NCI-H2081 treated with DMSO at 0.1 percent for 48 hours (cell line): ENCODE results near the gene INPP4A.

Experiments
- DNase-seq: peaks from one replicate; lab custom pipeline; 2025; lab: John Stamatoyannopoulos, UW

Gene INPP4A

DNA sequence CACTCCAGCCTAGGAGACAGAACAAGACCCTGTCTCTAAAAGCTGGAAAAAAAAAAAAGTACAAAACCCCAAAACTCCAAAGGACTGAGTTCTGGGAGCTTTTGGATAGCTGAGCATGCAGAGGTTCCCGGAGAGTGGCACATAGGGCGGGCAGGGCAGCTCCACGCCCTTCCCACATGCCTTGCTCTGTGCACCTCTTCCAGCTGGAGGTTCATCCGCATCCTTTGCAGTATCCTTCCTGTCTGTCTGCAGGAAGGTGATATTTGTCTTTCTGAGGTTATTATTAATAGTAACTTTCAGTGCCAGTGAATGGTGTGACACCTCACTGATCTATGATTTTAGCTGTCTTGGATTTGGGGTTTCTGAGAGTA is 70.2 kb downstream of the INPP4A start:
- DNase-seq: no peak

GRCh38 chr2:98515250-98515991 is 70.8 kb downstream of the INPP4A start:
- DNase-seq: no peak

DNA sequence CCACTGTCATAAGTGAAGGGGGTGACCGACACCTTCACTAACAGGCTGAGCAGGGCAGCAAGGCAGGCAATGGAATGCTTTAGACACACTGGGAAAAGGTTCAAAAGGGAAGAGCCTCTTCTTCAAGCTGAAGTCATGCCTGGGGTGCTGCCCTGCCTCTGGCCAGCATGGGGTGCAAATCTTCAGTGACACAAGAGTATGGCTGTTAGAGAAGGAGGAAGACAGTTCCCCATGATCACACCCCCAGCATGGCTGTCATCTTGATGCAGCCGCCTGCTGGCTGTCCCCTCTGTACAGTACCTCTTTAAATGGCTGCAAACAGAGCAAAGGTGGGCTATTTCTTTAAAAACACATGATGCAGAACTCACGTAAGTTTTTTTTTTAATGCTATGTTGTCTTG is 71.9 kb downstream of the INPP4A start:
- no peak for DNase-seq

DNA sequence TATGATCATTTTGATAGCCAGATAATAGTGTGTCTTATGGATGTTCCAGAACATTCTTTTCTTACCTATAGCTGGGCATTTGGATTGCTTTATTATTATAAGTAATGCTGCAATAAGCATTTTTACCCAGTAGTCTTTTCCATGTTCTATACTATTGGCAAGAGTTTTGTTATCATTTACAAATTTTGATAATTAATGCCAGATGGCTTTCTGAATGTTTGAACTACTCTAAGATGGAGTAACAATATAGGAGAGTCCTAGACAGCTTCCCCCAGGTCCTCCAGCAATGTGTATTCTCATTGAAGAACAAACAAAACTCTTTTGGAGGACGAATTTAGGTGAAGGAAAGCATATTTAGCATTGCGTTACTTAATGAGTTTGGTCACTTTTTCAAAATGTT is 73.0 kb downstream of the INPP4A start:
- no peak for DNase-seq

DNA sequence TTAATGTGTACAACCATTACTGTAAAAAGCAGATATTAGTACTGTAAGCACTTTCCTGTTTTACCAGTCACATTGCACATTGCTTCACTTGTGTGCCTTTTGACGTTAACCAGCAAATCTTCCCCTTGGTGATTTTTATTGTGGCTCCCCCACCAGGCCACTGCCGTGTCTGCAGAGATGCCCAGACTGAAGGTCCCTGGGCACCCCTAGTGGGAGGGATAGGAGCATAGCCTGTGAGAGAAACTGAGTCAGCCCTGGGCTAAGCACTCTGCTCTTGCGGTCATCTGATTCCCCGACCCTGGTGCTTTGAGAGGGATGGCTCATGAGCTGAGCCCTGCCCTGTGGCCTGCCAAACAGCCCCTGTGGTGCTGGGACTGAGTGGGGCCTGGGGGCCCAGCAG is 73.4 kb downstream of the INPP4A start:
- DNase-seq: no peak

DNA sequence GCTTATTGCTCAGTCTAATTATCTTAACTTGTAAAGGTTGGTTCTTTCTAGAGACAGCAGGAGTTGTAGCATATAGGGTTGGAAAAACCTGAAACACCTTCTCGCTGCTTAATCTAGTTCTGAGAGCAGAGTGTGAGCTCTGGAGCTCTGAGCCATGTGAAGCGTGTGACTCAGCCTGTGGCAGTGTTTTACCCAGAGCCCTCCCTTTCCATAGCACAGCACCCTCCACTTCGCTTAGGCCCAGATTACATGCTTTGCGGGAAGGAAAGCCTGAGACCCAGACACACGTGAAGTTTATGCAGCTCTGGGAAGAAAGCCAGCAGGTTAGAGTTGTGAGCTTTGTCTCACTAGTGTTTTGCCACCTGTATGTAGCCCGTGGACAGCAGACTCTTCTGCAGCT is 74.5 kb downstream of the INPP4A start:
- no peak for DNase-seq

GRCh38 chr2:98519851-98520250 is 75.2 kb downstream of the INPP4A start:
- no peak for DNase-seq

- no peak for DNase-seq
Observed at GRCh38 chr2:98520806-98521205, 76.1 kb downstream of the INPP4A start.

- no peak for DNase-seq
Observed at GRCh38 chr2:98521266-98521665, 76.6 kb downstream of the INPP4A start.

- no peak for DNase-seq
Observed at GRCh38 chr2:98522854-98523253, 78.2 kb downstream of the INPP4A start.

- DNase-seq: no peak
Observed at GRCh38 chr2:98524168-98524567, 79.5 kb downstream of the INPP4A start.

DNA sequence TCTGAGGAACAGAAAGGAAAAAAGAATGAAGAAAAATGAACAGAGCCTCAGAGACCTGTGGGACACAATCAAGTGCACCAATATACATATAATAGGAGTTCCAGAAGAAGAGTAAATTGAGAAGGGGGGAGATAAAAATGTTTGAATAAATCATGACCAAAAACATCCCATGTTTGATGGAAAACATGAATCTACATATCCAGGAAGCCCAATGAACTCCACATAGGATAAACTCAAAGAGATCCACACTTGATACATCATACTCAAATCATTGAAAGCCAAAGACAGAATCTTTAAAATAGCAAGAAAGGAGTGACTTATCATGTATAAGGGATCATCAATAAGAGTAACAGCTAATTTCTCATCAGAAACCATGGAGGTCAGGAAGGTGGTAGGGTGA is 83.7 kb downstream of the INPP4A start:
- no peak for DNase-seq

DNA sequence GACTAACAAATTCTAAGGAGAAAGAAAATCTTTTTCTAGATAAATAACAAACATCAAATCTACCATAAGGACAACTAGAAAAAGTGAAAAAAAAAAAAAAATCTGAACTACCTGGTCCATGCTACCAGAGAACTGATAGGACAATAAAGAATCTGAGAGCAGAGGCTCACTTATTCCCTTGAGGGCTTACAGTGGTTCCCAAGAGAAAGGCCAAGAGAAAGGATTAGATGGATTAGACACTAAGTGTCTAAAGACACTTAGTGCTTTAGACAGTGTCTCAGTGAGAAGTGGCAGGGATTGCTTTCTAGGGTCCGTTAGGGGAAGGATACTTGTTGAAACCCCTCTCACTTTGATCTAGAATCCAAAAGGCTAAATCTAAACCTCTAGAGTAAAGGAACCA is 85.5 kb downstream of the INPP4A start:
- no peak for DNase-seq

DNA sequence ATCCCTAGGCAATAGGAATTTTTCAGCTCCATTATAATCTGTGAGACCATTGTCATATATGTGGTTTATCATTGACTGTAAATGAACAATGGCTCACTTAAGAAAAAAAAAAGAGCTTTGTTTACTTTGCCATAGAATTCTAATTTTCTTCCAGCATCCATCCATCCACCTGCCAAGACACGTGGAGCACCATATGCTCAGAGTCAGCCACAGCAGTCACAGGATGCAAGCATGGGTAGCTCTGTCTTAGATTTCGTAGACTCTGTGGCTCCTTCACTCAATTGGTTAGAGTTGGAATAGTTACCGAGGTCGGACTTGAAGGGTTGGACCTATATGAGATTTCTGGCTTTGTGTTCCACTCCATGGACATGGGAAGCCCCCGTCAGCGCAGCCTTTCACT is 88.1 kb downstream of the INPP4A start:
- DNase-seq: no peak

DNA sequence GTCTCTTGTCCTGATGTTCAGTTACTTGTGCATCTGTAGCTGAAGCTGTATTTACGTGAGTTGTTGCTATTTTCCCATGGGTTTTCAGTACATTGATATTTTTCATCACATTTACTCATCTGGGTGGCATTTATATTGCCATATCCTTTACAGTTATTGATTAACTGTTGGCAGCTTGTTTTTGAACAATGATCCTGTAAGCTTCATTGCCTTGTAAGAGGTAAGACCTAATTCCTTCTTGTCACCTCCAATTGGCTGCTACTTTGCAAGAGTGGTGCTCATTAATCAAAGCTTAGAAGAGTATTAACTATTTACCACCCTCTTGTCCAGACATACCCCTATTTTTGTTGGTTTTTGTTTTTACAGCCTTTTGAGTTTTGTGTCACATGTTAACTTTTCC is 88.9 kb downstream of the INPP4A start:
- no peak for DNase-seq

GRCh38 chr2:98534761-98535160 is 90.1 kb downstream of the INPP4A start:
- no peak for DNase-seq

DNA sequence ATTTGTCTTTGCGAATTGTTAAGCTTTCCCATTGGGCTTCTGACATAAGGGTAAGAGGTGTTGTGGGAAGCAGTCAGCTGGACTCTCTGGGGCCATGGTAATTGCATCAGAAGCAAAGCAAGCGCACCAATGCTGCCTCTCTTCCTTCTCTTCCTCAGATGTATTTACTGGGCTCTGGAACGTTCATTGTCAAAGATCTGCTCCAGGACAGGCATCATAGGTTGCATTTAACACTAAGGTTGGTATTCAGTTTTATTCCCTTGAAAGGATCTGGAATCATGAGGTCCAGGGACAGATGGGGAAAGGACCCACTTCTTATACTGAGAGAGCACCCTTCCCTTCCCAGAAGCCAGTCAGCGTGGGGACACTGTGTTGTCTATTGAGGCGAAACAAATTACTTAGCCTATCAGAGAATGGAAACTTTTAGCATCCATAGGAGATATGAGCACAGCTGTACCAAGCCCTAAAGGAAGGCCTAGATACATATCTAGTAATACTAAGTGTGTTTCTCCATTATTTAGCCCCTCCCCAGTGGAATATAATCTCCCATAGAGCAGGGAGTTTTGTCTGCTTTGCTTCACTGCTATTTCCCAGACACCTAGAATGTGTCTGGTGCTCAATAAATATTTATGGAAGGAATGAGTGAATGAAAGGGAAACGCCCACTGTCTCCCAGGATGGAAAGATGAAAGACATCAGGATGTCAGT is 91.5 kb downstream of the INPP4A start:
- no peak for DNase-seq

GRCh38 chr2:98537390-98538126 is 92.9 kb downstream of the INPP4A start:
- DNase-seq: no peak

DNA sequence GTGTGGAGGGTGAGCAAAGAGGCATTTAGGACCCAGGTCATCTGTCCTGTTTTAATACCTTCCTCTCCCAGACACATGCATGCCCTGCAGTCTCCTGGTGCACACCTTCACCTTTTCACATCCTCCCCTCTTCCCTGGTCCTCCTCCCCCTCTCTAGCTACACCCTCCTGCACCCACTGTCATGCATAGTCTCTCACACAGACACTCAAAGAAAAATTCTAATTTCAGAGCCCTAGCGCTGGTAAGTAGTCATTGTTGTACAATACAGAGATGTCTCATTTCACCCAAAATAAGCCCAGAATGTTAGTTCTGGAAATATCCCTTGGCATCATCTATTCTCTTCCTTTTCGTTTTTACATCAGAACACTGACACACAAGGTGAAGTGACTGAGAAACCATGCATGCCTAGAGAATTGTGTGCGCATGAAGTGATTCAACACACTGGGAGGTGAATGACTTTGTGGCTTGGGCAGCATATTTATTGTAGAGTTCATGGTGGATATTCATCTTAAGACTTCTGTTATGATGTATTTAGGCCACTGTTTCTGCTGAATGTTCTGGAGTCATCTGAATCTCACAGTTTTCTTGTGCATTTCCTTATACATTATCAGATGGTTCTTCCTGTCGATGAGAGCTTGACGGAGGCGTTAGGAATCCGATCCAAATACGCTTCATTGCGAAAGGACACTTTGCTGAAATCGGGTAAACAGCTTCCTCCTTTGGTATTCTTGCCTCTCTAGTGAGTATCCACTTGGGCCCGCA is 93.8 kb downstream of the INPP4A start:
- DNase-seq: no peak

DNA sequence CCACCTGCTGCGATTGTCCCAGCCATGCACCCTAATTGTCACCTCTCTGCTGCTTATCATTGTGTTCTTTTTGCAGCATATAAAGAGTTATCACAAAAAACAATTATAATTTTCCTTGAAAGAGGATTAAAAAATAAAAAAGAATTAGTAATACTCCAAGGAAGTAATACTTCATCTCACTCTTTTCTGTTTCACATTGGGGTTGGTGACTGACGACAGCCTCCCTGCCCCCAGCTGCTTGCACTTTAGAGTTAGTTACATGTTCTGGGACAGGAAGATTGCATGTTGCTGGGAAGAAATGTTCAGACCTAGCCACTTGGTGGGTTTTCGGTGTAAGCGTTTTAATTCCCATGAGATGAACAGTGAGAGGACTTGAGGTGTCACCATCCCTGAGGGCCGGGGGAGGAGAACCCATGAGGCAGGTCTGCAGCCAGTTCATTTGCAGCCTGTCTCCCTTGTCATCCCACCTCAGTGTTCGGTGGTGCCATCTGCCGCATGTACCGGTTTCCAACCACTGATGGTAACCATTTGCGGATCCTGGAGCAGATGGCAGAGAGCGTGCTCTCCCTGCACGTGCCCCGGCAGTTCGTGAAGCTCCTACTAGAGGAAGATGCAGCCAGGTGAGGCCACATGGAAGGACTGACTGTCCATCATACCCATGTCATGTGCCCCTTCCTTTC is 94.5 kb downstream of the INPP4A start:
- no peak for DNase-seq

DNA sequence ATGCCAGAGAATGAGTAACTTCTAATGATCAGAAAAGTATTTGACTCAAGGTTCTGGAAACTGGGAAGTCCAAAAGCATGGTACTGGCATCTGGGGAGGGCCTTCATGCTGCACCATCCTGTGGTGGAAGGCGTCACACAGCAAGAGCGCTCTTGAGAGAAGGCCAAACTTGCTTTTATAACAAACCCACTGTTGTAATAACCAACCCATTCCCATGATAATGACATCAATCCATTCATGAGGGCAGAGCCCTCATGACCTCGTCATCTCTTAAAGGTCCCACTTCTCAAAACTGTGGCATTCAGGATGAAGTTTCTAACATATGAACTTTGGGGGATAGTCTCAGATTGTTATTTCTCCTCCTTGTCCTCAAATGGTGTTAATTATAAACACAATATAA is 95.9 kb downstream of the INPP4A start:
- no peak for DNase-seq

GRCh38 chr2:98541489-98541888 is 96.8 kb downstream of the INPP4A start:
- DNase-seq: no peak
